Type B pancreatic cell (in vitro differentiated cells): ENCODE results near the gene DGCR8. TPM values are rescaled to one million over a fixed set of nuclear protein-coding genes. Genes with fewer than 3 reads are reported as not detected.

ENCODE experiments used
- DNase-seq: peaks from one replicate; pipeline ENCODE4 v3.0.0; 2021; ENCODE audit warnings: mixed read lengths; ENCODE audit not compliant: unreplicated experiment; ENCODE audit errors: extremely low spot score
- H3K27ac Mint-ChIP-seq: 2 replicates; pipeline ENCODE4 v1.8.0; 2021; ENCODE audit warnings: mild to moderate bottlenecking, mixed read lengths
- H3K27me3 Mint-ChIP-seq: 2 replicates; pipeline ENCODE4 v1.8.0; 2021; ENCODE audit warnings: mixed read lengths
- H3K36me3 Mint-ChIP-seq: 2 replicates; pipeline ENCODE4 v1.8.0; 2021; ENCODE audit warnings: mixed read lengths
- H3K4me1 Mint-ChIP-seq: one replicate; pipeline ENCODE4 v1.8.0; 2021; ENCODE audit warnings: mixed read lengths; ENCODE audit not compliant: unreplicated experiment
- H3K4me3 Mint-ChIP-seq: 2 replicates; pipeline ENCODE4 v1.8.0; 2021; ENCODE audit warnings: mild to moderate bottlenecking, mixed read lengths
- H3K9me3 Mint-ChIP-seq: 2 replicates; pipeline ENCODE4 v1.8.0; 2021; ENCODE audit warnings: mixed read lengths
- total RNA-seq: library from RNA; stranded (reverse); gene quantifications from 2 replicates; pipeline ENCODE4 v1.2.1, GENCODE V29; 2021; ENCODE audit warnings: low replicate concordance
- TF ChIP-seq, protein P1 (sequence below): fragments of 200-600 bp; sonication (generic); conservative IDR thresholded peaks from 2 replicates; pipeline ENCODE4 v1.5.0; 2021; ENCODE audit warnings: antibody characterized with exemption, mild to moderate bottlenecking

The DGCR8 gene
- total RNA-seq, 1 donor from 2014 or later = 61.3 TPM

DNA sequence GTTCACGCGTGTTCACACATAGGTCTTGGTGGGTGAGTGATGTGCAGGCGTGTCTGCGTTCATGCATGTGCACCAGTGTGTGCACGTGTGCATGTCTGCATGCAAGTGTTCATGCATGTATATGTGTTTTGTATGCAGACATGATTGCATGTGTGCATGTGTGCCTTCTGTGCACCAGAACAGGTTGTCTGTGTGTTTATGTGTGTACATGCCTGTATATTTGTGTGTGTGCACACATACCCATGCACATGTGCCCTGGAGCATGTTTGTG, 56.5 kb downstream of the DGCR8 start:
- peaks cover 9% of the 10 kb centered on the region for H3K4me1 Mint-ChIP-seq
- H3K9me3 Mint-ChIP-seq = no peaks in the 10 kb centered on the region
- H3K27ac Mint-ChIP-seq = no peak overlapping the region
- no peak overlapping the region for H3K4me3 Mint-ChIP-seq
- no peaks in the 10 kb centered on the region for H3K27me3 Mint-ChIP-seq
- TF ChIP-seq, protein P1, sequence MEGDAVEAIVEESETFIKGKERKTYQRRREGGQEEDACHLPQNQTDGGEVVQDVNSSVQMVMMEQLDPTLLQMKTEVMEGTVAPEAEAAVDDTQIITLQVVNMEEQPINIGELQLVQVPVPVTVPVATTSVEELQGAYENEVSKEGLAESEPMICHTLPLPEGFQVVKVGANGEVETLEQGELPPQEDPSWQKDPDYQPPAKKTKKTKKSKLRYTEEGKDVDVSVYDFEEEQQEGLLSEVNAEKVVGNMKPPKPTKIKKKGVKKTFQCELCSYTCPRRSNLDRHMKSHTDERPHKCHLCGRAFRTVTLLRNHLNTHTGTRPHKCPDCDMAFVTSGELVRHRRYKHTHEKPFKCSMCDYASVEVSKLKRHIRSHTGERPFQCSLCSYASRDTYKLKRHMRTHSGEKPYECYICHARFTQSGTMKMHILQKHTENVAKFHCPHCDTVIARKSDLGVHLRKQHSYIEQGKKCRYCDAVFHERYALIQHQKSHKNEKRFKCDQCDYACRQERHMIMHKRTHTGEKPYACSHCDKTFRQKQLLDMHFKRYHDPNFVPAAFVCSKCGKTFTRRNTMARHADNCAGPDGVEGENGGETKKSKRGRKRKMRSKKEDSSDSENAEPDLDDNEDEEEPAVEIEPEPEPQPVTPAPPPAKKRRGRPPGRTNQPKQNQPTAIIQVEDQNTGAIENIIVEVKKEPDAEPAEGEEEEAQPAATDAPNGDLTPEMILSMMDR = no peak
- no peak for DNase-seq
- H3K36me3 Mint-ChIP-seq = no peaks in the 10 kb centered on the region

DNA sequence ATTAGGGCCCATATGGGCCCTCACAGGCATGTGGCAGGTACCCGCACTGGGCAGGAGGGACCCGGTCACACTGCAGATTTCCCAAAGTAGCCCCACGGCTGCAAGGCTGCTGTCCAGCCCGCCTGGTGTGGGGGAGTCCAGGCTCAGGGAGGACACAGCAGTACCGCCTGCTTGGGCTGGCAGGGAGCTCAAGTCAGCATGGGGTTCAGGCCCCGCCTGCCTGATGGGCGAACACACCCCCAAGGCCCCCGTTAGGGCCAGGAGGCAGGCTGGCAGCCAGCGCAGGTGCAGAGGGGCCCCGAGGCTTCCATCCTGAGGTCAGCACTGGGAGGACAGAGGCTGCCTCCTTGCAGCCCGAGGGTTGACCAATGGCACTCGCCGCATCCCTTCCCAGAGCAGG, 57.1 kb downstream of the DGCR8 start:
- H3K9me3 Mint-ChIP-seq = no peaks in the 10 kb centered on the region
- peaks cover 9% of the 10 kb centered on the region for H3K4me1 Mint-ChIP-seq
- no peak overlapping the region for H3K4me3 Mint-ChIP-seq
- TF ChIP-seq, protein P1 = no peak
- no peaks in the 10 kb centered on the region for H3K36me3 Mint-ChIP-seq
- no peak for DNase-seq
- H3K27me3 Mint-ChIP-seq = no peaks in the 10 kb centered on the region
- no peak overlapping the region for H3K27ac Mint-ChIP-seq

DNA sequence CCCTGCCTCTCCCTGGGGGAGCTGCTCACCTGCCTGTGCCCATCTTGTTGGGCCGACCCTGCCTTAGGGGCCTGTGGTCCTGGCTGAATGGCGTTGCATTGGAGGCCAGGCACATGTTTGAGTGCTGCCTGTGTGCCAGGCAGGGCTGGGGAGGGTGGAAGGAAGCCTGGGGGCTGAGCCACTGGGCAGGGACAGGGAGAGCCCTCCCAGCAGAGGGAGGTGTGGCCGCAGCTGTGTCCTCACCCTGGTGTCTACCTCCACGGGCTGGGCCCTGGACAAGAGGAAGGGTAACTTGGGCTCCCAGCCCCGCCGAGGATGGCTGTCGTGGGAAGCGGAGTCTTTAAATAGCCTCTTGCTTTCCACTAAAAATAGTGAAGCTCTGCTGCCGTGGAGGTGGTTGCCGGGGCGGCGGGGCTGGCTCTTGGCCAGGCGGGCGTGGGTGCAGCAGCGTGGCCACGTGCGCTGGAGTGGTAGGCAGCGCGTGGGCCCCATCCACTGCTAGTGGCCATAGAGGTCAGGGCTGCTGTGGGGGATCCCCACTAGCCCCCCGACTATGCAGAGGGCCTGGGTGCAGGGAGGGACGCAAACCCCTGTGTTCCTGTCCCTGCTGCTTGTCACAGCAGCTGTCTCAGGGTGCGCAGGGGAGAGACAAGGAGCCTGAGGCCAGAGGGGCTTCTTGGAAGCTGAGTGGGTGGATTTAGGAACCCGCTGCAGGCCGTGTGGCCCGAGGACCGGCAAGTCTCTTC, 57.8 kb downstream of the DGCR8 start:
- TF ChIP-seq, protein P1 = no peak
- Mint-ChIP-seq H3K27ac (no peak overlapping the region), H3K9me3 (no peaks in the 10 kb centered on the region)

DNA sequence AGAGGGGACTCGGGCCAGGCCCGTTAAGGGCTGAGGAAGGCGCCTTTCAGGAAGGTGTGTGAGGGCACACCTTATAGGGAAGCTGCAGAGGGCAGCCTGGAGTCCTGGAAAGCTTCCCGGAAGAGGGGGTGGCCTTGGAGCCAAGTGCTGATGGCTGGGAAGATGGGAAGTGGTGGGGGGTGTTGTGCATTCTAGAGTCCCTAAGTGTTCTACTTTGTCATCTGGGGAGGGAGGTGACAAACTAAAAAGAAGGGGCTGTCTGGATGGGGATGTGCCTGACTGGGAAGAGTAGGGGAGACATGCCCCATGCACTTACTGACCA, 58.3 kb downstream of the DGCR8 start:
- no peaks in the 10 kb centered on the region for H3K9me3 Mint-ChIP-seq

More for the DNA sequence above, 57.8 kb downstream of the DGCR8 start:
- H3K4me3 Mint-ChIP-seq = no peak overlapping the region
- DNase-seq = no peak
- H3K27me3 Mint-ChIP-seq = no peaks in the 10 kb centered on the region
- H3K36me3 Mint-ChIP-seq = no peaks in the 10 kb centered on the region
- H3K4me1 Mint-ChIP-seq = peaks cover 9% of the 10 kb centered on the region

DNA sequence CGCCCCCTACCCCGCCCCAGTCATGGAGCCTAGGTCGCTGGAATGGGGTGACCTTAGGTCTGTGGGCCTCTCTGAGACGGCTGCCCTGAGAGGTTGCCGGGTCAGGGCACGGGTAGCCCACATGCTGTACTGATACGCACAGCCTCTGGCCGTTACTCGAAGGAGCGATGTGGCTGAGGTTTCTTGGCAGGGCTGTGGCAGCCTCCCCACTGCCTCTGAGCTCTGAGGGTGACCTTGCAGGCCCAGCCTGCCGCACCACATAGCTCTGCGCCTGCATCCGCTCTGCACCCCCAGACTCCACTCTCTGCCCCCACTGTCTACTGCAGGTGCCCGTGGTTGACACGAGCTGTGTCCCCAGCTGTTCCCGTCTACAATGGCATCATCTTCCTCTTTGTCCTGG, 58.8 kb downstream of the DGCR8 start:
- TF ChIP-seq, protein P1 = no peak
- H3K4me3 Mint-ChIP-seq = no peak overlapping the region
- no peaks in the 10 kb centered on the region for H3K9me3 Mint-ChIP-seq
- no peaks in the 10 kb centered on the region for H3K27me3 Mint-ChIP-seq
- no peaks in the 10 kb centered on the region for H3K36me3 Mint-ChIP-seq
- no peak overlapping the region for H3K27ac Mint-ChIP-seq
- DNase-seq = no peak
- peaks cover 9% of the 10 kb centered on the region for H3K4me1 Mint-ChIP-seq

More for the DNA sequence above, 58.3 kb downstream of the DGCR8 start:
- Mint-ChIP-seq H3K4me3 (no peak overlapping the region), H3K36me3 (no peaks in the 10 kb centered on the region), H3K27ac (no peak overlapping the region), H3K27me3 (no peaks in the 10 kb centered on the region), H3K4me1 (peaks cover 9% of the 10 kb centered on the region)
- TF ChIP-seq, protein P1 = no peak
- no peak for DNase-seq
